OCI-LY7 (cell line): ENCODE measurements around the gene HEXB.

ENCODE experiments used
- CTCF ChIP-seq: fragments of 200-600 bp; sonication (generic); conservative IDR thresholded peaks from 2 replicates; pipeline ENCODE4 v1.5.1; 2014; ENCODE audit warnings: mild to moderate bottlenecking, antibody characterized with exemption, low read length, moderate library complexity, mixed read lengths
- EZH2phosphoT487 ChIP-seq: fragments of 200-600 bp; sonication (generic); IDR thresholded peaks from 2 replicates; pipeline ENCODE4 v1.6.1; 2018; ENCODE audit warnings: low read depth, borderline replicate concordance, mild to moderate bottlenecking, mixed run types, antibody characterized with exemption, low read length, moderate library complexity, mixed read lengths

- TF ChIP-seq CTCF (no peak), EZH2phosphoT487 (no peak)
These were observed 80.9 kb downstream of the HEXB start for GRCh38 chr5:74765929-74766328.
